ENCODE results near the gene GOLGA6L1. TPM values are rescaled to one million over a fixed set of nuclear protein-coding genes. Genes with fewer than 3 reads are reported as not detected.

The GOLGA6L1 gene
- total RNA-seq, 2 experiments from 2014 or later, result not detected

DNA sequence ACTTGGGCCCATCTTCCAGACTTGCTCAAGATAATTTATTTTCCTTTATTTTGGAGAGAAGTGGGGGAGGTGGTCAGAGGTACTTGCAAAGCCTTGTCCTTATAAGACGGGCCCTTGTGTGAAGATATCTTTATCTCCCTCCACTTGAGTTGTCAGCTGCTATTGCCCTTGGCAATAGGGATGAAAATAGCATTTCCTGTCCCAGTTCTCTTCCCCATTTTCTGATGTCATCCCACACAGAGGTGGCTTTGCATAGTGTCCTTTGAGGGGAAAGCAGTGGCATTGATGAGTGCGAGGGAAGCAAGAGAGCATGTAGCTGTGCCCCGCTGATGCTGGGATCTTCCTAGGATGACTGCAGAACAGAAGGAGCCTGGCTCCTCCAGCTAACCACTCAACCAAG, 55.4 kb downstream of the GOLGA6L1 start:
- ChIA-PET CTCF (interaction anchor here (1.3 kb wide), 1 partner anchor 45 kb away, joined by 4 read pairs; no protein-coding TSS in a partner anchor), POLR2A (no interaction called here)
- H3K4me3 Mint-ChIP-seq, result no peak overlapping the region
- H3K27ac Mint-ChIP-seq, result no peak overlapping the region
- H3K4me1 Mint-ChIP-seq (ENCODE audit: low read depth), result no peaks in the 10 kb centered on the region
- no peaks in the 10 kb centered on the region for H3K36me3 Mint-ChIP-seq (ENCODE audit: low read depth)
- no peaks in the 10 kb centered on the region for H3K9me3 Mint-ChIP-seq (ENCODE audit: insufficient read depth)
- H3K27me3 Mint-ChIP-seq (ENCODE audit: low read depth), result peaks cover 6% of the 10 kb centered on the region
- DNase-seq (no peak), ATAC-seq (no peak)

DNA sequence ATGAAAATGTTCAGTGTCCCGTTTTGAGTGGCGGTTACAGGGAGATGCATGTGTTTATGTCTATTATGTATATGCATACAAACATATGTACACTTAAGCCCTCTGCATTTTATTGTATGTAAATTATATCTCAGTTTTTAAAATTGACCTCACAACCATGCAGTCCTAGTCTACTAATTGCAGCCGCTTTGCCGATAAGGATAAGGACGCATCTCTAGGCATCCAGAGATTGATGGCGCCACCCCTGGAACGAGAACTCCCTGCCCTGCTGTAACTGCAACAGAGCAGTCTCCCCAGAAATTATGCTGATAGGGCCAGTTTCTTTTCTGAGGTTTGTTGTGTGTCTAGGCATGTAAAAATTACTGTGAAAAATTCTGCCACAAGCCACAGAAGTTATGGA, 56.9 kb downstream of the GOLGA6L1 start:
- DNase-seq (no peak), ATAC-seq (no peak)
- POLR2A ChIA-PET, result no interaction called here
- Mint-ChIP-seq H3K4me3 (no peak overlapping the region), H3K27me3 (ENCODE audit: low read depth) (no peaks in the 10 kb centered on the region), H3K36me3 (ENCODE audit: low read depth) (no peaks in the 10 kb centered on the region), H3K9me3 (ENCODE audit: insufficient read depth) (no peaks in the 10 kb centered on the region), H3K4me1 (ENCODE audit: low read depth) (no peaks in the 10 kb centered on the region), H3K27ac (no peak overlapping the region)
- CTCF ChIA-PET, result no interaction called here

Other genes starting within 250 kb of the GOLGA6L1 start
- gene CYFIP1, start 156.5 kb downstream of the GOLGA6L1 start, total RNA-seq, result 1 to 10 TPM; 8.8 to 9.3 TPM
- 10 to 100 TPM; 25.3 to 27.3 TPM for gene TUBGCP5, start 97.3 kb downstream of the GOLGA6L1 start, total RNA-seq
- gene GOLGA6L26, start 197.4 kb upstream of the GOLGA6L1 start, total RNA-seq, result not detected
- 1 to 10 TPM in 1 of 2 experiments, under 1 TPM in 1; 0.92 to 1.0 TPM for gene GOLGA8S, start 217.9 kb upstream of the GOLGA6L1 start, total RNA-seq

Data from activated CD8-positive, alpha-beta T cell treated with anti-CD3 and anti-CD28 coated beads, Interleukin-2, amount 10 ng/mL, durations not matched to agents 7 days and 5 days (primary cell).